H1 (cell line): ENCODE results near the gene HOMER2. TPM values are rescaled to one million over a fixed set of nuclear protein-coding genes. Genes with fewer than 3 reads are reported as not detected.

Source experiments
- ATF2 ChIP-seq: IDR thresholded peaks from 2 replicates; pipeline ENCODE4 v1.6.1; 2012; ENCODE audit warnings: low read length, inconsistent platforms
- CHD7 ChIP-seq: fragments of 300-600 bp; sonication (generic); IDR thresholded peaks from 2 replicates; pipeline ENCODE4 v1.7.1; 2012; ENCODE audit warnings: low read length, moderate library complexity, mild to moderate bottlenecking, inconsistent platforms; ENCODE audit not compliant: insufficient replicate concordance
- MAX ChIP-seq: IDR thresholded peaks from 2 replicates; pipeline ENCODE4 v1.6.1; 2012; ENCODE audit warnings: inconsistent platforms
- TEAD4 ChIP-seq: IDR thresholded peaks from 2 replicates; pipeline ENCODE4 v1.6.1; 2012; ENCODE audit warnings: low read depth, low read length, inconsistent platforms, mixed read lengths
- polyA plus RNA-seq, 7 experiments: library from polyadenylated mRNA; depleted of rRNA in 3 of 7; stranded (reverse) in 5 of 7; unstranded in 2 of 7; fragments of >200 nt in 5 of 7; fragments of 200-250 nt in 2 of 7; gene quantifications; 1 replicate in 5 of 7; 2 replicates in 1 of 7; 4 replicates in 1 of 7; pipeline versions ENCODE4 v1.2.1 to v1.2.3, GENCODE V29; 2011 to 2013; ENCODE audit warnings: missing spikeins in 2 of 7, mixed read lengths in 2 of 7
- total RNA-seq: library from RNA; stranded (reverse); fragmentation: NEBNext Ultra II Directional; extraction: Animal tissue kit (Norgen Biotek cat#: 25700); gene quantifications from 2 replicates; pipeline ENCODE4 v1.2.1, GENCODE V29; 2021

Gene HOMER2
- total and polyA plus RNA-seq, 2 of the 8 experiments (the other 6 are each of a cell fraction or from before 2014, with no cell fraction given): 12.5 to 27.6 TPM

GRCh38 chr15:82852941-82853561, 99.5 kb downstream of the HOMER2 start (continued):
- no peak for TF ChIP-seq TEAD4
- TF ChIP-seq MAX: no peak
- no peak for TF ChIP-seq CHD7
- TF ChIP-seq ATF2: no peak
